Kidney (tissue), 14 donors: ENCODE data around the gene GRIFIN. TPM values are rescaled to one million over a fixed set of nuclear protein-coding genes. Genes with fewer than 3 reads are reported as not detected.
A peak's percentile ranks its signal among the peaks of the same experiment; 100 is the strongest.

ENCODE experiments used
- DNase-seq, 5 donors: peaks; one replicate each; pipeline ENCODE4 v3.0.0-alpha.2; 2013 to 2020
- FAIRE-seq: peaks from 2 replicates; lab custom pipeline; 2012; peaks lifted over from hg19 to GRCh38; lab: Jason Lieb, UNC
- H3K27ac ChIP-seq, 2 donors: one replicate each; pipeline ENCODE4 v1.7.0; 2013; ENCODE audit warnings: low read depth in 2 of 2, low read length in 2 of 2, inconsistent platforms in 1 of 2
- H3K27me3 ChIP-seq: one replicate; pipeline ENCODE4 v1.7.1; 2013; ENCODE audit warnings: low read length, inconsistent platforms; ENCODE audit not compliant: control insufficient read depth, insufficient read depth
- H3K36me3 ChIP-seq, 3 donors: one replicate each; pipeline versions ENCODE4 v1.7.0 to v1.7.1; 2013; ENCODE audit warnings: low read length in 3 of 3, control low read depth in 1 of 3, inconsistent platforms in 1 of 3; ENCODE audit not compliant: insufficient read depth in 3 of 3, control insufficient read depth in 2 of 3
- H3K4me1 ChIP-seq, 3 donors: one replicate each; pipeline versions ENCODE4 v1.7.0 to v1.7.1; 2013; ENCODE audit warnings: low read length in 3 of 3, inconsistent platforms in 1 of 3, low read depth in 1 of 3; ENCODE audit not compliant: control insufficient read depth in 2 of 3, insufficient read depth in 2 of 3
- H3K4me3 ChIP-seq, 3 donors: one replicate each; pipeline versions ENCODE4 v1.7.0 to v1.8.1; 2013; ENCODE audit warnings: low read length in 3 of 3, control low read depth in 1 of 3, inconsistent platforms in 1 of 3
- H3K9ac ChIP-seq, 3 donors: one replicate each; pipeline versions ENCODE4 v1.7.0 to v1.7.1; 2013; ENCODE audit warnings: low read length in 3 of 3, control low read depth in 1 of 3, inconsistent platforms in 1 of 3
- H3K9me3 ChIP-seq, 3 donors: one replicate each; pipeline versions ENCODE4 v1.7.0 to v1.7.1; 2013; ENCODE audit warnings: low read length in 3 of 3, control low read depth in 1 of 3, inconsistent platforms in 1 of 3; ENCODE audit not compliant: control insufficient read depth in 2 of 3, insufficient read depth in 1 of 3
- intact Hi-C: fragments of 100-400 bp; cut with DNase I; formaldehyde crosslinking; loops from one replicate; pipeline ENCODE4 v1.11.1; 2022
- polyA plus RNA-seq: library from polyadenylated mRNA; stranded (reverse); fragments of 350-450 nt; fragmentation: Illumina TruSeq; extraction: RNeasy Lipid Tissue Mini Kit (QIAGEN cat#74804); gene quantifications from one replicate; pipeline ENCODE4 v1.2.3, GENCODE V29; 2014; ENCODE audit warnings: low read depth, low replicate concordance; ENCODE audit not compliant: insufficient read depth
- total RNA-seq: library from RNA; stranded (reverse); fragmentation: NEBNext Ultra II Directional; extraction: Animal tissue kit (Norgen Biotek cat#: 25700); gene quantifications from one replicate; pipeline ENCODE4 v1.2.1, GENCODE V29; 2021
- TF ChIP-seq, protein P1 (sequence below): IDR thresholded peaks from 3 replicates; pipeline ENCODE4 v1.5.1; 2012; ENCODE audit warnings: mild to moderate bottlenecking, moderate library complexity, borderline replicate concordance; ENCODE audit not compliant: insufficient read depth; ENCODE audit errors: extremely low read depth
- donor health status: control.
- donor health status: control.
- donor health status: control.
- donor health status: control.
- donor health status: control.
- donor health status: DM: yes; HTN: yes; CAD: no.
- donor health status: Normal renal cell carcinoma (clear cell type).

The GRIFIN gene
- total and polyA plus RNA-seq, 2 donors from 2014 or later, result not detected

DNA sequence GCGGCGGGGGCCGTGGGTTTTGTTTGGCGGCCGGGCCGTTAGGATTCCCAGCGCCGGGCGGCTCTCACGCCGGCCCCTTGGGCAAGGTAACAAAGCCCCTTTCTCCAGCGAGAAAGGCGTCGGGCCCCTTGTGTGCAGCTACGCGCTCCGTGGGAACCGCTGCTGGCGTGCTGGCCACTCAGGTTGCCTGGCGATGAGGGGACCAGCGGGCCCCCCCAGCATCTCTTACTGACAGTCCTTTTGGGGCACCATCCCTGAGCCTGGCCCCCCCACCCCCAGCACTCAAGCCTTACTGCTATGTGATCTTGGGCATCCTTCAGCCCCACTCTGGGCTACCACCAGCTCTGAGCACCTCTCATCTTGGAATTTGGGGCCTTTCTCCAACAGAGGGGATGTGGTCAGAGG is 45.1 kb upstream of the GRIFIN start:
- no peak for FAIRE-seq
- H3K27me3 ChIP-seq, result no peaks in the 10 kb centered on the region
- peak overlapping the region in 2 of 3 donors; percentile 24 to 53 for H3K4me3 ChIP-seq
- H3K9me3 ChIP-seq, result no peaks in the 10 kb centered on the region
- DNase-seq, result no peak
- TF ChIP-seq, protein P1, sequence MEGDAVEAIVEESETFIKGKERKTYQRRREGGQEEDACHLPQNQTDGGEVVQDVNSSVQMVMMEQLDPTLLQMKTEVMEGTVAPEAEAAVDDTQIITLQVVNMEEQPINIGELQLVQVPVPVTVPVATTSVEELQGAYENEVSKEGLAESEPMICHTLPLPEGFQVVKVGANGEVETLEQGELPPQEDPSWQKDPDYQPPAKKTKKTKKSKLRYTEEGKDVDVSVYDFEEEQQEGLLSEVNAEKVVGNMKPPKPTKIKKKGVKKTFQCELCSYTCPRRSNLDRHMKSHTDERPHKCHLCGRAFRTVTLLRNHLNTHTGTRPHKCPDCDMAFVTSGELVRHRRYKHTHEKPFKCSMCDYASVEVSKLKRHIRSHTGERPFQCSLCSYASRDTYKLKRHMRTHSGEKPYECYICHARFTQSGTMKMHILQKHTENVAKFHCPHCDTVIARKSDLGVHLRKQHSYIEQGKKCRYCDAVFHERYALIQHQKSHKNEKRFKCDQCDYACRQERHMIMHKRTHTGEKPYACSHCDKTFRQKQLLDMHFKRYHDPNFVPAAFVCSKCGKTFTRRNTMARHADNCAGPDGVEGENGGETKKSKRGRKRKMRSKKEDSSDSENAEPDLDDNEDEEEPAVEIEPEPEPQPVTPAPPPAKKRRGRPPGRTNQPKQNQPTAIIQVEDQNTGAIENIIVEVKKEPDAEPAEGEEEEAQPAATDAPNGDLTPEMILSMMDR, result no peak
- intact Hi-C loops, result no loop called here
- no peak overlapping the region for H3K9ac ChIP-seq
- H3K36me3 ChIP-seq, result peaks cover 0 to 4% (median 0%) of the 10 kb centered on the region in 3 donors
- no peak overlapping the region for H3K27ac ChIP-seq
- peaks cover 0 to 35% (median 0%) of the 10 kb centered on the region in 3 donors for H3K4me1 ChIP-seq

DNA sequence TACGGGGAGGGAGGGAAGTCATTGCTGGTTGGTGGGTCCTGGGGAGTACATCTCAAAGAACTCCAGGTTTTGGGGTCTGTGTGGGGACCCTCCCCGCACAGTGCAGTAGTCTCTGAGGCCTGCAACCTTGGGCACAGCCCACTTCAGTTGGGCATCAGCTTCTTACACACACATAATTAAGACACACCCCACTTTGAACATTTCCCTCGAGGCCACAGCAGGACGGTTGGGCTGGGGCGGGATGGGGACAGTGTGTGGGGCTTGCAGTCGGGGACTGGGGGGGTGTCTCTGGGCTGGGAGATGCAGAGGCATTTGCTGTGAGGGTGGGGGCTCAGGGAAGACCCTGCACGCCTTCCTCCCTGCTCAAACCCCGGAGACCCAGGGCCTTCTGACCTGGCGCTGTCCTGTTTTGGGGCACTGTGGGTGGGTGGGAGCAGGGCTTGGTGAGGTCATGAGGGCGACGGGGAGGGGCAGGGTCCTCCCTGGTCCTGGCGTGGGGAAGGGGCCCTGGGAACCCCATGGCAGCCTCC is 44.6 kb upstream of the GRIFIN start:
- TF ChIP-seq, protein P1, result no peak
- no peaks in the 10 kb centered on the region for H3K27me3 ChIP-seq
- H3K9me3 ChIP-seq, result no peaks in the 10 kb centered on the region
- FAIRE-seq (no peak), DNase-seq (peak in 1 of 5 donors; percentile 74)
- H3K4me1 ChIP-seq, result peaks cover 0 to 35% (median 0%) of the 10 kb centered on the region in 3 donors
- intact Hi-C loops, result no loop called here
- peaks cover 0 to 4% (median 0%) of the 10 kb centered on the region in 3 donors for H3K36me3 ChIP-seq
- no peak overlapping the region for H3K27ac ChIP-seq
- peak overlapping the region in 2 of 3 donors; percentile 19 to 43 for H3K9ac ChIP-seq
- H3K4me3 ChIP-seq, result peak overlapping the region; percentile 30 to 72 (median 49)

DNA sequence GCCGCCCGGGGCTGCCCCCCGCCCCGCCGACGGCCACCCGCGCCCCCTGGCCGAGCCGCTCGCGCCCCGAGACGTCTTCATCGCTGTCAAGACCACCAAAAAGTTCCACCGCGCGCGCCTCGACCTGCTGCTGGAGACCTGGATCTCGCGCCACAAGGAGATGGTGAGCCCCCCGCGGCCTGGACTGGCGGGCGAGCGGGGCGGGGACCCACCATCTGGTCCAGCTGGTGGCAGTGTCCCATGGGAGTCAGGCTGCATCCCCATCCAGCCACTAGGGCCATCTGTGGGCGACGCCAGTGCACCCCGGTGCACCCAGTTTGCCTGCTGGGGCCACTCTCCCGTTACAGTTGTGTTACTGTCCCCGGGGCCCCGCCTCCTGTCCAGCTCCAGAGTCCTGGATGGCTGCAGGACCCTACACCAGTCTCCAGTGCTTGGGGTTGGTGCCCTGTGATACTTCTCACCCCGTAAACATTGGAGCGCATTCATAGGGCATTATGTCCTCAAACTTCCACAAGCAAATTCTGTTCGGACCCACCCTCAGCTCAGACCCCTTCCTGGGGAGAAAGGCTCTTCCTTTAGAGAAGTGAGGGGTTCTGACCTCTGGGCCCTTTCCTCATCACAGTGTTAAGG is 44.0 kb upstream of the GRIFIN start:
- intact Hi-C loops, result no loop called here
- DNase-seq, result peak in 1 of 5 donors; percentile 82
- peaks cover 0 to 35% (median 0%) of the 10 kb centered on the region in 3 donors for H3K4me1 ChIP-seq
- no peaks in the 10 kb centered on the region for H3K27me3 ChIP-seq
- peak overlapping the region; percentile 19 to 43 (median 39) for H3K9ac ChIP-seq
- H3K9me3 ChIP-seq, result no peaks in the 10 kb centered on the region
- peak overlapping the region; percentile 30 to 72 (median 49) for H3K4me3 ChIP-seq
- TF ChIP-seq, protein P1, result no peak
- H3K36me3 ChIP-seq, result no peaks in the 10 kb centered on the region
- no peak overlapping the region for H3K27ac ChIP-seq
- no peak for FAIRE-seq
